ENCODE data around the gene UNC13C. TPM values are rescaled to one million over a fixed set of nuclear protein-coding genes. Genes with fewer than 3 reads are reported as not detected.

The UNC13C gene
- total RNA-seq, 2 experiments from 2014 or later: not detected

GRCh38 chr15:54307252-54307902 is 329.1 kb downstream of the UNC13C start:
- H3K4me3 Mint-ChIP-seq: no peak overlapping the region
- no peaks in the 10 kb centered on the region for H3K4me1 Mint-ChIP-seq
- H3K9me3 Mint-ChIP-seq: no peaks in the 10 kb centered on the region
- H3K27ac Mint-ChIP-seq: no peak overlapping the region
- H3K27me3 Mint-ChIP-seq: no peaks in the 10 kb centered on the region
- ChIA-PET CTCF (no interaction called here), POLR2A (no interaction called here)
- H3K36me3 Mint-ChIP-seq (ENCODE audit: low read depth): no peaks in the 10 kb centered on the region
- DNase-seq: no peak

- POLR2A ChIA-PET: no interaction called here
- H3K4me3 Mint-ChIP-seq: no peak overlapping the region
- no peaks in the 10 kb centered on the region for H3K27me3 Mint-ChIP-seq
- CTCF ChIA-PET: no interaction called here
- H3K36me3 Mint-ChIP-seq (ENCODE audit: low read depth): no peaks in the 10 kb centered on the region
- H3K27ac Mint-ChIP-seq: no peak overlapping the region
- no peaks in the 10 kb centered on the region for H3K4me1 Mint-ChIP-seq
- no peak for DNase-seq
- H3K9me3 Mint-ChIP-seq: no peaks in the 10 kb centered on the region
Observed at GRCh38 chr15:54307926-54308325, 329.7 kb downstream of the UNC13C start.

DNA sequence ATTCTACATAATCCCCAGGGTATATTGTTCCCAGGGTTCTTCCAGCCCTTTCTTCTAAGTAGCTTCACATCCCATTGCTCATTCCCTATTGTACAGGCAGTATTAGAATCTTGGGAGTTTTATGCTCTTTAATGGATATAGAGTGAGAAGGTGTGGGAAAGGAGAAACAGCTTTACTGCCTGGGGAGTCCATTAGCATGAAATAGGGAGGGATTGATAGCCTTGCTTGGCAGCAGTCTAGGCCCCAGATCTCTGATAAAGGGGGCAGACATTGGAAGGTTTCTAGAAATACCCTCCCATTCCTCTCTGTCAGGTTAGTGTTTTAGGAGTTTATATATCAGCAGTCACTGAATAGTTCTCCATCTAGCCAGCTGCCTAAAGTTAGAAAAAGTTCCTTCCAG is 334.3 kb downstream of the UNC13C start:
- no peak for DNase-seq
- Mint-ChIP-seq H3K36me3 (ENCODE audit: low read depth) (no peaks in the 10 kb centered on the region), H3K9me3 (no peaks in the 10 kb centered on the region), H3K4me1 (no peaks in the 10 kb centered on the region), H3K27me3 (no peaks in the 10 kb centered on the region), H3K4me3 (no peak overlapping the region), H3K27ac (no peak overlapping the region)
- ChIA-PET POLR2A (no interaction called here), CTCF (no interaction called here)

DNA sequence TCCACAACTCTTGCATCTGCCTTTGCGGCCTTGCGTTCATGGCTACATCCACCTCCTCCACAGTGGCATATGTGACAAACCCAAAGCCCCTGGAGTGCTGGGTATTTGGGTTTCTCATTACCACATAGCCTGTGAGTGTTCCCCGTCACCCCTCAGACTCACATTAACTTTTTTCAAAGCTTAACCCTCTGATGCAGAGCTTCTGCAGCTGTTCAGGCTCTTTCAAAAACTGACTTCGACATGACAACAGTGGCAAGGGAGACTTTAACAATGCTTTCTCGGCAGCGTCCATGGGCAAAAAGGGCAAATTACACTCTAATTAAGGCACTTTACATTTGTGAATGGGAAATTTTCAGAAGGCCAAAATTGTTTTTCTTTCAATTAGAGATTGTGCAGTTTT is 343.2 kb downstream of the UNC13C start:
- no peaks in the 10 kb centered on the region for H3K9me3 Mint-ChIP-seq
- no peak overlapping the region for H3K27ac Mint-ChIP-seq

DNA sequence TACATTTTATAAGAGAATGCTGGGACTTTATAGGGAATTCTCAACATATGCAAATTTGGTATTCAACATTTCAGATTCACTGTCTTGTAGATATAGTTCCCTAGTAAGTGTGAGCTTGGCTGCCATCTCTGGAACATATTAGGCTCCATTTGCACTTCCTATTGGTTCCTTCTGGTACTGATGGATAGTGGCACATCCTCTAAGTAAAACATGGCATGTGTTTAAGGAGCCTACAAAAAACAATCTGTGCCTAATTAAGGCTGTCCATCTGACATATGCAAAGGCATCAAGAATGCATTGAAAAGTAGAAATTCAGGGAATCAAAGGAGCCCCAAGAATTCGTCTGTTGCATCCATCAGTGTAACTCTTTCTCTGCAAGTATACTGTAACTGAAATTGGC is 344.1 kb downstream of the UNC13C start:
- ChIA-PET CTCF (no interaction called here), POLR2A (no interaction called here)
- no peaks in the 10 kb centered on the region for H3K27me3 Mint-ChIP-seq
- DNase-seq: no peak
- no peak overlapping the region for H3K27ac Mint-ChIP-seq
- H3K4me3 Mint-ChIP-seq: no peak overlapping the region
- no peaks in the 10 kb centered on the region for H3K4me1 Mint-ChIP-seq
- H3K9me3 Mint-ChIP-seq: no peaks in the 10 kb centered on the region
- no peaks in the 10 kb centered on the region for H3K36me3 Mint-ChIP-seq (ENCODE audit: low read depth)

More for the DNA sequence above, 343.2 kb downstream of the UNC13C start:
- H3K36me3 Mint-ChIP-seq (ENCODE audit: low read depth): no peaks in the 10 kb centered on the region
- no peaks in the 10 kb centered on the region for H3K4me1 Mint-ChIP-seq
- no peak overlapping the region for H3K4me3 Mint-ChIP-seq
- ChIA-PET POLR2A (no interaction called here), CTCF (no interaction called here)
- DNase-seq: no peak
- no peaks in the 10 kb centered on the region for H3K27me3 Mint-ChIP-seq

DNA sequence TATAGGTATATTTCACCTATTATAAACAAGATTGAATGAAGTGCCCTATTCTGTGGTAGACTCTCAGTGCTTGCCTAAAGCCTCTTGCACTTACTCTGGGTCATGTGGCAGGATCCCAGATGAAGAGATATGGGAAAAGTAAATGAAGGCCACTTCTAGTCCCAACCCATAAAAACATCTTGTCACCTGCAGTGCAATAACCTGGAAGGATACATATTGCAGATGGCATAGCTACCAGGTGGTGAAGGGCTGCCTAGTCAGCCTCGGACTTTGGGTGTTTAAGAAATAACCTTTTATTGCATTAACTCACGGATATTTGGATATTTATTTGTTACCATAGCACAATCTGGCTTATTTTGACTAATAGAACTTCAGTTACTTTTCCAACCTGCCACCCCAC is 367.1 kb downstream of the UNC13C start:
- Mint-ChIP-seq H3K27me3 (no peaks in the 10 kb centered on the region), H3K4me1 (no peaks in the 10 kb centered on the region), H3K27ac (no peak overlapping the region), H3K9me3 (peaks cover 3% of the 10 kb centered on the region), H3K36me3 (ENCODE audit: low read depth) (no peaks in the 10 kb centered on the region), H3K4me3 (no peak overlapping the region)
- ChIA-PET POLR2A (no interaction called here), CTCF (no interaction called here)
- no peak for DNase-seq

GRCh38 chr15:54345827-54346226 is 367.6 kb downstream of the UNC13C start:
- H3K9me3 Mint-ChIP-seq: peaks cover 3% of the 10 kb centered on the region
- POLR2A ChIA-PET: no interaction called here
- H3K4me3 Mint-ChIP-seq: no peak overlapping the region
- no peaks in the 10 kb centered on the region for H3K4me1 Mint-ChIP-seq
- no peak overlapping the region for H3K27ac Mint-ChIP-seq
- CTCF ChIA-PET: no interaction called here
- no peak for DNase-seq
- H3K36me3 Mint-ChIP-seq (ENCODE audit: low read depth): no peaks in the 10 kb centered on the region
- no peaks in the 10 kb centered on the region for H3K27me3 Mint-ChIP-seq

- POLR2A ChIA-PET: no interaction called here
- H3K4me1 Mint-ChIP-seq: no peaks in the 10 kb centered on the region
- H3K9me3 Mint-ChIP-seq: peaks cover 3% of the 10 kb centered on the region
- H3K36me3 Mint-ChIP-seq (ENCODE audit: low read depth): no peaks in the 10 kb centered on the region
- no peak overlapping the region for H3K4me3 Mint-ChIP-seq
- DNase-seq: no peak
- no peak overlapping the region for H3K27ac Mint-ChIP-seq
- no peaks in the 10 kb centered on the region for H3K27me3 Mint-ChIP-seq
- CTCF ChIA-PET: no interaction called here
Observed at GRCh38 chr15:54347082-54347827, 369.0 kb downstream of the UNC13C start.

DNA sequence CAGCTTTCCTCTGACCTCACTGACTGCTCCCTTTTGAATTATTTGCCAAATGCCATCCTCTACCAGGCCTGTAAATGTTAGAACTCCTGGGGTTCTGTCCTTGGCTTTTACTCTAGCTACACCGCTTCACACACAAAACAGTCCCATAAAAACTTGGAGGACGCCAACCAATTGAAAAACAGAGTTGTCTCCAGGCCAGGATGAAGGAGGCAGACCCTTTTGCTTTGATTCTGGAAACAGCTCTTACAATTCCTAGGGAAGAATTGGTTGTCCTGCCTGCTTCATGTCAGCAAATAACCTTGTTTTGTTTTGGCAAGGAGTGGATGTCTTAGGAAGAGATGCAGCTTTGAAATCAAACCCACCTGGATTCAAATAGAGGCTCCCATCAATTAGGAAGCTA is 375.5 kb downstream of the UNC13C start:
- CTCF ChIA-PET: no interaction called here
- Mint-ChIP-seq H3K36me3 (ENCODE audit: low read depth) (no peaks in the 10 kb centered on the region), H3K27me3 (no peaks in the 10 kb centered on the region), H3K4me3 (no peak overlapping the region), H3K9me3 (no peaks in the 10 kb centered on the region), H3K4me1 (no peaks in the 10 kb centered on the region), H3K27ac (no peak overlapping the region)
- POLR2A ChIA-PET: no interaction called here
- no peak for DNase-seq

DNA sequence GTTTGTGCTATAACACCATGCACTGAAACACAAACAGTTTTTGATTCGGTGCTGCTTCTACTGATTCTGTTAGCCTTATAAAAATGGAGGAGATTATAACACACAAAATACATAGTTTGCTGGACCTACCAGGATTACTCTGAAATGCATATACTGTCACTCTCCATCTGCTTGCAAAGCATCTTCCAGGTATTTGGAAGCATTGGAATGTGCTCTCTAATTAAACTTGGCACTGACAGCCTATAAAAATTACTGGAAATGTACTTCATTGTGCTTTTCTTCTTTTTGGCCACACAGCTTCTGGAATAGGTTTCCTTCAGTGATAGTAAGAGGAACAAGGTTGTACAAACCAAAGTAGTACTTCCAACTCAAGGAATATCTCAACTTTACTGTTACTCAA is 376.1 kb downstream of the UNC13C start:
- peaks cover 2% of the 10 kb centered on the region for H3K9me3 Mint-ChIP-seq
- H3K4me1 Mint-ChIP-seq: no peaks in the 10 kb centered on the region
- DNase-seq: no peak
- H3K27ac Mint-ChIP-seq: no peak overlapping the region
- H3K27me3 Mint-ChIP-seq: no peaks in the 10 kb centered on the region
- no peak overlapping the region for H3K4me3 Mint-ChIP-seq
- CTCF ChIA-PET: no interaction called here
- no peaks in the 10 kb centered on the region for H3K36me3 Mint-ChIP-seq (ENCODE audit: low read depth)
- POLR2A ChIA-PET: no interaction called here

- Mint-ChIP-seq H3K27me3 (no peaks in the 10 kb centered on the region), H3K9me3 (peaks cover 15% of the 10 kb centered on the region), H3K27ac (no peak overlapping the region), H3K4me3 (no peak overlapping the region), H3K4me1 (no peaks in the 10 kb centered on the region), H3K36me3 (ENCODE audit: low read depth) (no peaks in the 10 kb centered on the region)
- POLR2A ChIA-PET: no interaction called here
- DNase-seq: no peak
- CTCF ChIA-PET: no interaction called here
Observed at GRCh38 chr15:54364961-54365360, 386.7 kb downstream of the UNC13C start.

- CTCF ChIA-PET: no interaction called here
- POLR2A ChIA-PET: no interaction called here
- Mint-ChIP-seq H3K4me1 (no peaks in the 10 kb centered on the region), H3K36me3 (ENCODE audit: low read depth) (no peaks in the 10 kb centered on the region), H3K9me3 (no peaks in the 10 kb centered on the region), H3K27me3 (no peaks in the 10 kb centered on the region), H3K4me3 (no peak overlapping the region), H3K27ac (no peak overlapping the region)
- DNase-seq: no peak
Observed at GRCh38 chr15:54373332-54373731, 395.1 kb downstream of the UNC13C start.

DNA sequence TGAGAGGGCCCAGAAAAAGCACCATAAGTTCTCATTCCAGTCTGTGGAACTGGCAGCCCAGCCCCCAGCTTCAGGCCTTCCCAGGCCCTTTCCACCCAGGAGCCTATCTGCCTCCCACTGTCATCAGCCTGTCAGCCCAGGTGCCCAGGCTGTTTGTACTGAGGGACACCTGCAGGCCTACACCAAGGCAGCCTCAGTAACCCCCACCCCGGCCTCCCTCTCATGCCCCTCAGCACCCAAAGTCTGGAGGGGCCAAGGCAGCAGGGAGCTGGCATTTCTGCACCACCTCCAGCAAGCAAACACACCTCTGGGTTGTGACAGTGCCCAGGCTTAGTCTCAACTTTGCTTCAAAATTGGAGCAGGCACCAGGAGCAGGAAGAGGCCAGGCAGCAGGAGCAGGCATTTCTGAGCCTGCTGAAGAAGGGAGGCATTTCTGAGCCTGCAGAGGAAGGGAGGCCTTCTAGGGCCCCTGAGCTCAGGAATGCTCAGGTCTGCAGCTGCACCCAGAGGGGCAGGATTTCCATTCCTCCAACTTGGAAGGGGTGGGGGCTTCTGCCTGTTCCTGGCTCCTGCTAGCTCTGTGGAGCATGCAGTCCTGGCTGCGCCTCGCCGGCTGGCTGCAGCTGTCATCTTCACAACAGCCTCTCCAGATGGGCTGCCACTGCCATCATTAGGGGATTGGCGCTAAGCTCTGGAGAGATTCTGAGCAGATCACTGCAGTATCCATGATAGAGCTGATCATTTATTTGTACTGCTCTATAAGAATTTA is 396.1 kb downstream of the UNC13C start:
- ChIA-PET POLR2A (no interaction called here), CTCF (no interaction called here)
- Mint-ChIP-seq H3K4me3 (no peak overlapping the region), H3K4me1 (no peaks in the 10 kb centered on the region), H3K27ac (no peak overlapping the region), H3K27me3 (no peaks in the 10 kb centered on the region), H3K9me3 (no peaks in the 10 kb centered on the region), H3K36me3 (ENCODE audit: low read depth) (no peaks in the 10 kb centered on the region)
- DNase-seq: no peak

- Mint-ChIP-seq H3K27me3 (no peaks in the 10 kb centered on the region), H3K4me3 (no peak overlapping the region), H3K4me1 (no peaks in the 10 kb centered on the region), H3K36me3 (ENCODE audit: low read depth) (no peaks in the 10 kb centered on the region), H3K27ac (no peak overlapping the region), H3K9me3 (peaks cover 5% of the 10 kb centered on the region)
- no peak for DNase-seq
- ChIA-PET CTCF (no interaction called here), POLR2A (no interaction called here)
Observed at GRCh38 chr15:54387799-54388198, 409.6 kb downstream of the UNC13C start.

Measured in activated CD4-positive, alpha-beta memory T cell treated with anti-CD3 and anti-CD28 coated beads, Interleukin-2, amount 10 ng/mL, durations not matched to agents 7 days and 5 days (primary cell).